HepG2 (cell line): ENCODE results near the gene KCNAB1. TPM values are rescaled to one million over a fixed set of nuclear protein-coding genes. Genes with fewer than 3 reads are reported as not detected.

Source experiments
- ATAC-seq: fragments of 200-7000 bp; cut with Tn5 transposase; 3 replicates; pipeline ENCODE4 v1.9.1; 2020; ENCODE audit warnings: mild to moderate bottlenecking, moderate library complexity
- BruUV-seq: library from RNA; stranded (reverse); fragments of 400-500 nt; replicated peaks from 2 replicates; lab custom pipeline; 2021; lab: Mats Ljungman, UMichigan
- CTCF ChIA-PET: fragments of 300-600 bp; formaldehyde crosslinking; extraction: SDS; loops from one replicate; lab custom pipeline; 2021; ENCODE audit warnings: low total read pairs, inconsistent platforms, low intra/inter-chr PET ratio; lab: Yijun Ruan, JAX
- POLR2A ChIA-PET: fragments of 350-600 bp; sonication (Branson Sonifier 250); formaldehyde crosslinking; loops from one replicate; lab custom pipeline; 2020; ENCODE audit warnings: antibody characterized with exemption, inconsistent platforms; lab: Yijun Ruan, JAX
- DNase-seq: peaks from one replicate; pipeline ENCODE4 v3.0.0-alpha.2; 2015; ENCODE audit warnings: low spot score
- FAIRE-seq: peaks from 3 replicates; lab custom pipeline; 2011; peaks lifted over from hg19 to GRCh38; lab: Jason Lieb, UNC
- H2AFZ ChIP-seq: one replicate; pipeline ENCODE4 v1.6.1; 2011; ENCODE audit warnings: low read length, inconsistent platforms
- H3K27ac ChIP-seq: fragments of 300-600 bp; 3 replicates; pipeline ENCODE4 v1.8.0; 2011; ENCODE audit warnings: mixed run types, mild to moderate bottlenecking, mixed read lengths, low read length, inconsistent platforms; ENCODE audit not compliant: insufficient read depth; ENCODE audit errors: extremely low read length
- H3K27me3 ChIP-seq, 2 experiments: fragments of 200-600 bp in 1 of 2; 2 replicates in 1 of 2; 3 replicates in 1 of 2; pipeline versions ENCODE4 v1.6.0 to v1.8.0; 2011; ENCODE audit warnings: low read length in 2 of 2, mild to moderate bottlenecking in 2 of 2, moderate library complexity in 2 of 2, inconsistent platforms in 1 of 2; ENCODE audit not compliant: insufficient read depth in 2 of 2, control insufficient read depth in 1 of 2
- H3K36me3 ChIP-seq, 2 experiments: fragments of 200-600 bp in 1 of 2; replicated peaks in 1 of 2; 2 replicates in 1 of 2; 3 replicates in 1 of 2; pipeline versions ENCODE4 v1.5.1 to v1.8.0; 2011; ENCODE audit warnings: low read length in 2 of 2, inconsistent platforms in 1 of 2; ENCODE audit not compliant: insufficient read depth in 2 of 2, control insufficient read depth in 1 of 2
- H3K4me1 ChIP-seq: 2 replicates; pipeline ENCODE4 v1.5.1; 2012; ENCODE audit warnings: low read length, inconsistent platforms; ENCODE audit not compliant: insufficient read depth
- H3K4me2 ChIP-seq: 2 replicates; pipeline ENCODE4 v1.6.0; 2011; ENCODE audit warnings: low read depth, low read length, inconsistent platforms
- H3K4me3 ChIP-seq, 3 experiments: fragments of 200-600 bp in 1 of 3; sonication (generic), shearing (Covaris generic) in 1 of 3; replicated peaks in 1 of 3; 2 replicates each; pipeline ENCODE4 v1.5.1; 2011 to 2016; ENCODE audit warnings: low read length in 3 of 3, inconsistent platforms in 2 of 3, low read depth in 2 of 3, mild to moderate bottlenecking in 2 of 3, control low read depth in 1 of 3, mixed read lengths in 1 of 3; ENCODE audit not compliant: insufficient read depth in 1 of 3
- H3K79me2 ChIP-seq: one replicate; pipeline ENCODE4 v1.6.1; 2011; ENCODE audit warnings: low read length, inconsistent platforms; ENCODE audit not compliant: insufficient read depth
- H3K9ac ChIP-seq: 2 replicates; pipeline ENCODE4 v1.6.0; 2011; ENCODE audit warnings: mild to moderate bottlenecking, low read depth, low read length, inconsistent platforms; ENCODE audit not compliant: insufficient read depth
- H3K9me3 ChIP-seq: 2 replicates; pipeline ENCODE4 v1.5.1; 2012; ENCODE audit warnings: mild to moderate bottlenecking, low read length
- H4K20me1 ChIP-seq: 2 replicates; pipeline ENCODE4 v1.6.0; 2011; ENCODE audit warnings: inconsistent platforms, mild to moderate bottlenecking, low read length, moderate library complexity; ENCODE audit not compliant: insufficient read depth
- BRCA1 ChIP-seq: sonication (generic); formaldehyde crosslinking; IDR thresholded peaks from 2 replicates; pipeline ENCODE4 v1.4.0; 2020; ENCODE audit warnings: missing genetic modification reagents
- CBX1 ChIP-seq: IDR thresholded peaks from one replicate; pipeline ENCODE4 v1.6.1; 2016; ENCODE audit warnings: antibody characterized with exemption, low read depth
- E2F5 ChIP-seq: sonication (generic); formaldehyde crosslinking; conservative IDR thresholded peaks from 2 replicates; pipeline ENCODE4 v1.4.0; 2020; ENCODE audit warnings: missing genetic modification reagents
- LCORL ChIP-seq, 2 experiments: fragments of 450-650 bp in 1 of 2; sonication (generic) in 1 of 2; formaldehyde crosslinking in 1 of 2; IDR thresholded peaks; 2 replicates each; pipeline versions ENCODE4 v1.5.0 to v1.6.1; 2017 to 2020; ENCODE audit warnings: antibody characterized with exemption in 1 of 2, missing genetic modification reagents in 1 of 2
- MAFF ChIP-seq: IDR thresholded peaks from 2 replicates; pipeline ENCODE4 v1.6.1; 2011; ENCODE audit warnings: low read depth, low read length, improper control_type of control experiment
- SMARCC2 ChIP-seq: fragments of 450-650 bp; IDR thresholded peaks from 2 replicates; pipeline ENCODE4 v1.6.1; 2017; ENCODE audit warnings: antibody characterized with exemption, mild to moderate bottlenecking
- TAF1 ChIP-seq: sonication (generic); formaldehyde crosslinking; IDR thresholded peaks from 2 replicates; pipeline ENCODE4 v1.4.0; 2020; ENCODE audit warnings: missing genetic modification reagents
- TBL1XR1 ChIP-seq: fragments of 150-350 bp; IDR thresholded peaks from 2 replicates; pipeline ENCODE4 v1.6.1; 2014; ENCODE audit warnings: borderline replicate concordance, low read length; ENCODE audit not compliant: partially characterized antibody
- ZFP91 ChIP-seq: sonication (generic); formaldehyde crosslinking; IDR thresholded peaks from 2 replicates; pipeline ENCODE4 v1.9.0; 2022; ENCODE audit warnings: missing genetic modification reagents, mild to moderate bottlenecking, borderline replicate concordance
- ZNF326 ChIP-seq: sonication (generic); formaldehyde crosslinking; IDR thresholded peaks from 2 replicates; pipeline ENCODE4 v1.4.0; 2020; ENCODE audit warnings: missing genetic modification reagents, borderline replicate concordance
- ZNF629 ChIP-seq: sonication (generic); formaldehyde crosslinking; conservative IDR thresholded peaks from 2 replicates; pipeline ENCODE4 v1.5.0; 2020; ENCODE audit warnings: missing genetic modification reagents
- WGBS: methylation state at CpG from one replicate; pipeline ENCODE4 v1.1.6; 2017; ENCODE audit warnings: low lambda C conversion rate; 5-methylcytosine and 5-hydroxymethylcytosine counted together
- in situ Hi-C: cut with HindIII; loops from 2 replicates; pipeline ENCODE4 v1.10.0; 2017; ENCODE audit warnings: low pct_unique_long_range_greater_than_20kb; ENCODE audit not compliant: extremely low pct_ligation_motif_present
- intact Hi-C: fragments of 100-400 bp; cut with micrococcal nuclease; formaldehyde crosslinking; loops from one replicate; pipeline ENCODE4 v1.10.0; 2022; ENCODE audit not compliant: unreplicated experiment
- polyA plus RNA-seq, 8 experiments: library from polyadenylated mRNA; depleted of rRNA in 3 of 8; stranded (reverse) in 7 of 8; unstranded in 1 of 8; fragments of >200 nt; fragmentation: Illumina TruSeq in 4 of 8; extraction: Trizol in 4 of 8; gene quantifications; 2 replicates each; pipeline versions ENCODE4 v1.2.1 to v1.2.3, GENCODE V29; 2011 to 2016; ENCODE audit warnings: low read depth in 4 of 8, missing spikeins in 1 of 8, mixed read lengths in 1 of 8; ENCODE audit not compliant: insufficient read depth in 1 of 8
- total RNA-seq, 5 experiments: library from RNA; depleted of rRNA; stranded (reverse); fragments of >200 nt; fragmentation: Illumina TruSeq; extraction: Trizol; gene quantifications; 2 replicates each; pipeline ENCODE4 v1.2.3, GENCODE V29; 2016; ENCODE audit warnings: low read depth in 1 of 5

Gene KCNAB1
- total and polyA plus RNA-seq, 2 of the 13 experiments (the other 11 are each of a cell fraction or from before 2014, with no cell fraction given) = not detected

- TF ChIP-seq ZFP91 (CRISPR knock-in tag) = no peak
- no peak for TF ChIP-seq TAF1 (CRISPR knock-in tag)
- TF ChIP-seq SMARCC2 = no peak
- TF ChIP-seq E2F5 (CRISPR knock-in tag) = no peak
- TF ChIP-seq MAFF = no peak
- TF ChIP-seq LCORL (IDR thresholded peaks at IDR 0.05) = no peak
- no peak for TF ChIP-seq LCORL (CRISPR knock-in tag; IDR thresholded peaks at IDR 0.05)
- no peak for TF ChIP-seq ZNF326 (CRISPR knock-in tag)
- TF ChIP-seq CBX1 = no peak
- no peak for TF ChIP-seq BRCA1 (CRISPR knock-in tag)
Observed at GRCh38 chr3:156460206-156460611, 339.8 kb downstream of the KCNAB1 start (continued).

- Histone ChIP-seq H3K36me3 (no peaks in the 10 kb centered on the region), H3K4me3 (no peak overlapping the region), H2AFZ (no peak overlapping the region), H3K79me2 (no peaks in the 10 kb centered on the region), H3K4me2 (no peak overlapping the region), H3K9ac (no peak overlapping the region), H3K9me3 (no peaks in the 10 kb centered on the region), H4K20me1 (no peaks in the 10 kb centered on the region), H3K27ac (no peak overlapping the region), H3K27me3 (peaks cover 0 to 5% of the 10 kb centered on the region in 2 experiments; a peak in 4 of 5 replicates), H3K4me1 (no peaks in the 10 kb centered on the region)
- intact Hi-C loops = no loop called here
- ChIA-PET CTCF (no interaction called here), POLR2A (no interaction called here)
- TF ChIP-seq ZNF629 (0 out of 2 replicates have a peak, but pooled peaks have one; percentile 28), TBL1XR1 (no peak)
- ATAC-seq (no peak), DNase-seq (no peak), FAIRE-seq (no peak)
- in situ Hi-C loops = no loop called here
- no TSS peak for BruUV-seq
- WGBS = 6% methylated on average over 1 of the region's 1 CpG
Observed at GRCh38 chr3:156461889-156462288, 341.5 kb downstream of the KCNAB1 start.
